Adrenal gland (tissue), 12 donors: ENCODE data around the gene HNRNPU. TPM values are rescaled to one million over a fixed set of nuclear protein-coding genes. Genes with fewer than 3 reads are reported as not detected.

Source experiments
- DNase-seq, 7 donors: peaks; one replicate each; pipeline ENCODE4 v3.0.0-alpha.2; 2019 to 2020
- H3K27ac ChIP-seq, 5 donors: fragments of 200-600 bp; sonication (generic) in 4 of 5; 1 replicate in 3 of 5; 2 replicates in 2 of 5; pipeline versions ENCODE4 v1.5.1 to v1.8.0; 2016 to 2020; ENCODE audit warnings: mild to moderate bottlenecking in 1 of 5
- H3K27me3 ChIP-seq: fragments of 200-600 bp; 2 replicates; pipeline ENCODE4 v1.8.0; 2021
- H3K36me3 ChIP-seq, 2 donors: fragments of 200-600 bp; replicated peaks in 1 of 2; 1 replicate in 1 of 2; 2 replicates in 1 of 2; pipeline versions ENCODE4 v1.5.1 to v1.8.0; 2018 to 2022
- H3K4me1 ChIP-seq, 2 donors: fragments of 200-600 bp; replicated peaks in 1 of 2; 1 replicate in 1 of 2; 2 replicates in 1 of 2; pipeline versions ENCODE4 v1.5.1 to v1.8.0; 2018 to 2021
- H3K4me3 ChIP-seq, 4 donors: fragments of 200-600 bp; sonication (generic) in 3 of 4; one replicate each; pipeline ENCODE4 v1.5.1; 2016 to 2018
- H3K9me3 ChIP-seq, 3 donors: fragments of 200-600 bp; sonication (generic) in 1 of 3; replicated peaks in 1 of 3; 1 replicate in 2 of 3; 2 replicates in 1 of 3; pipeline versions ENCODE4 v1.5.1 to v1.8.0; 2016 to 2021
- CTCF ChIP-seq, 6 experiments: fragments of 450-650 bp in 4 of 6; fragments of 200-600 bp in 2 of 6; sonication (generic) in 1 of 6; IDR thresholded peaks; 1 replicate in 5 of 6; 2 replicates in 1 of 6; pipeline versions ENCODE4 v1.5.1 to v1.8.0; 2016 to 2021; ENCODE audit warnings: antibody characterized with exemption in 6 of 6, mild to moderate bottlenecking in 2 of 6, moderate library complexity in 1 of 6
- POLR2A ChIP-seq, 2 donors: fragments of 450-650 bp; IDR thresholded peaks; one replicate each; pipeline ENCODE4 v1.6.1; 2017; ENCODE audit warnings: antibody characterized with exemption in 2 of 2, mild to moderate bottlenecking in 2 of 2, moderate library complexity in 1 of 2
- WGBS, 4 donors: extraction: QIAGEN DNeasy Blood & Tissue Kit in 2 of 4; methylation state at CpG; one replicate each; pipeline versions ENCODE4 v1.1.5 to v1.1.7; 2013 to 2017; 5-methylcytosine and 5-hydroxymethylcytosine counted together
- intact Hi-C, 2 donors: fragments of 100-400 bp; cut with DNase I; formaldehyde crosslinking; loops; one replicate each; pipeline versions ENCODE4 v1.14.1 to v1.15.0; 2022 to 2023
- polyA plus RNA-seq, 3 donors: library from polyadenylated mRNA; stranded (reverse); fragments of 200-250 nt in 2 of 3; fragments of 350-450 nt in 1 of 3; fragmentation: Illumina TruSeq in 1 of 3; extraction: RNeasy Lipid Tissue Mini Kit (QIAGEN cat#74804) in 1 of 3; gene quantifications; one replicate each; pipeline ENCODE4 v1.2.3, GENCODE V29; 2013 to 2014
- total RNA-seq, 9 donors: library from RNA; depleted of rRNA in 4 of 9; stranded (reverse); fragments of >200 nt in 4 of 9; fragments of 120-200 nt in 1 of 9; fragmentation: NEBNext Ultra II Directional in 1 of 9; extraction: Animal tissue kit (Norgen Biotek cat#: 25700) in 1 of 9; gene quantifications; one replicate each; pipeline versions ENCODE4 v1.1.0 to v1.2.4, GENCODE V29; 2013 to 2023
- donor health status: healthy with polysubstance abuse.
- donor health status: Bipolar disorder and iron deficiency.
- donor health status: DM: yes; HTN: yes; CAD: no.
- donor health status: DM: no; HTN: no; CAD: no.
- donor health status: DM: no; HTN: no; CAD: no.
- donor health status: DM: yes; HTN: yes; CAD: no.

Gene HNRNPU
- total and polyA plus RNA-seq, 12 donors: 141 to 397 (median 253) TPM

- Histone ChIP-seq H3K4me1 (peaks cover 17 to 27% of the 10 kb centered on the region in 2 donors), H3K36me3 (peaks cover 0 to 44% of the 10 kb centered on the region in 2 donors), H3K4me3 (no peak overlapping the region), H3K9me3 (no peaks in the 10 kb centered on the region), H3K27ac (no peak overlapping the region), H3K27me3 (no peaks in the 10 kb centered on the region)
- intact Hi-C loops: no loop called here
- 61 to 74% (median 69%) methylated on average over 5 of the region's 5 CpGs for WGBS, 4 donors
- TF ChIP-seq POLR2A (IDR thresholded peaks at IDR 0.05): no peak
- no peak for TF ChIP-seq CTCF (IDR thresholded peaks at IDR 0.05)
- no peak for DNase-seq
These were observed 24.0 kb downstream of the HNRNPU start for GRCh38 chr1:244840219-244840794.

- Histone ChIP-seq H3K9me3 (no peaks in the 10 kb centered on the region), H3K4me1 (peaks cover 17 to 27% of the 10 kb centered on the region in 2 donors), H3K27me3 (no peaks in the 10 kb centered on the region), H3K36me3 (peaks cover 0 to 37% of the 10 kb centered on the region in 2 donors), H3K27ac (no peak overlapping the region), H3K4me3 (no peak overlapping the region)
- DNase-seq: no peak
- 55 to 74% (median 69%) methylated on average over 2 of the region's 2 CpGs for WGBS, 4 donors
- TF ChIP-seq POLR2A (IDR thresholded peaks at IDR 0.05) (no peak), CTCF (IDR thresholded peaks at IDR 0.05) (no peak)
- intact Hi-C loops: no loop called here
These were observed 24.7 kb downstream of the HNRNPU start for GRCh38 chr1:244839656-244840055.

- no peak for DNase-seq
- Histone ChIP-seq H3K36me3 (peaks cover 0 to 18% of the 10 kb centered on the region in 2 donors), H3K27ac (peak overlapping the region in 3 of 5 donors; percentile 7 to 99 (median 35)), H3K4me1 (peaks cover 23 to 38% of the 10 kb centered on the region in 2 donors), H3K9me3 (no peaks in the 10 kb centered on the region), H3K27me3 (no peaks in the 10 kb centered on the region), H3K4me3 (no peak overlapping the region)
- WGBS, 4 donors: 57 to 71% (median 60%) methylated on average over 5 of the region's 5 CpGs
- TF ChIP-seq POLR2A (IDR thresholded peaks at IDR 0.05): no peak
- TF ChIP-seq CTCF (IDR thresholded peaks at IDR 0.05): no peak
- intact Hi-C loops: no loop called here
These were observed 26.6 kb downstream of the HNRNPU start for GRCh38 chr1:244837597-244838258.

GRCh38 chr1:244836584-244836983, 27.8 kb downstream of the HNRNPU start:
- DNase-seq: no peak
- intact Hi-C loops: no loop called here
- 11 to 20% (median 17%) methylated on average over 3 of the region's 3 CpGs for WGBS, 4 donors
- Histone ChIP-seq H3K9me3 (no peaks in the 10 kb centered on the region), H3K4me1 (peaks cover 23 to 39% of the 10 kb centered on the region in 2 donors), H3K4me3 (peak overlapping the region in 3 of 4 donors; percentile 61 to 78 (median 71)), H3K27me3 (no peaks in the 10 kb centered on the region), H3K36me3 (peaks cover 0 to 7% of the 10 kb centered on the region in 2 donors), H3K27ac (peak overlapping the region; percentile 55 to 100 (median 99))
- TF ChIP-seq POLR2A (IDR thresholded peaks at IDR 0.05) (no peak), CTCF (IDR thresholded peaks at IDR 0.05) (no peak)
